ENCODE measurements around the gene CATSPER1.
"Not testable (repeated sequence)": the region's sequence is repeated elsewhere in the genome, so short reads cannot be mapped to it uniquely, and the experiment has no call there.

Gene CATSPER1

DNA sequence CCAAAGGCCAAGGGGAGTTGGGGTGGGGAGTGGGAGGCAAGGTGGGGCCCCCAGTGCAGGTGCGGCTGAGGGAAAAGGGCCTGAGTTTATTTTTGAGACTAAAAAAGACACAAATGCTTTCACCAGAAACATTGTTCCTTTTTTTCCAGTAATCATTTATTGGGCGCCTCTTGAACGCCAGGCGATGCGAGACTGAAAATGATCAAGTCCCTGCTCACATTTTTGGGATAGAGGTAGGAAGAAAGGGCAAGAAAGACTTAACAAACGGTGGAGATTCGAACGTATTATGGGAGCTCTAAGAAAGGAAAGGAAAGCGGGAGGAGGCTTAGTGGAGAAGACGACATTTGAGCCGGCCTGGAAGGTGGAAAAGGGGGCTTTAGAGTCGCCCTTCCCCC is 25.1 kb upstream of the CATSPER1 start:
- no peak for DNase-seq

DNA sequence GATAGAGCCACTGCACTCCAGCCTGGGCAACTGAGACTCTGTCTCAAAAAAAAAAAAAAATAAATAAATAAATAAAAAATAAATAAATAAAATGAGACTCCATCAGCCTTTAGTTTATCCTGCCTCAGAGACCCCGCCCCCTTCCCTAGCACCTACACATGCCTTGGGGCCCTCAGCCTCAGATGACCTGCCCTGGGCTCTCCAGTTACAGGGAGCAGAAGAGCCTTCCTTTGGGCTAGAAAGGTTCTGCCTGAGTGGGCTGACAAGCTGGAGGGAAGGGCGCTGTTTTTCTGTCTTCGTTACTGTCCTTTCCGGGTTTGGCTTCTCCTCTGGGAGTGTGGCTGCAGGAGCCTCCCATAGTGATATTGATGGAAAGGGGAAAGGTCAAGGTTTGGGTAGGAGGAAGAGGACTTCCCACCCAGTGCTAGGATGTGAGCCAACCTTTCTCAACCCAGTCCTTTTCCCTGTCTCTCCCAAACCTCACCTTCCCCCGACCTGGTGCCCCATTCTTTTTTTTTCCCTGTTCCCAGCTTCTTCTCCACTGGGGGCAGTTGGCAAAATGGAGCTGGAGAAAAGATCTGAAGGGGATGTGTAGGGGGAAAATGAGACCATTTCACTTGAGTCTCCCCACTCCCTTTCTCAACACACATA is 24.4 kb upstream of the CATSPER1 start:
- DNase-seq: no peak

DNA sequence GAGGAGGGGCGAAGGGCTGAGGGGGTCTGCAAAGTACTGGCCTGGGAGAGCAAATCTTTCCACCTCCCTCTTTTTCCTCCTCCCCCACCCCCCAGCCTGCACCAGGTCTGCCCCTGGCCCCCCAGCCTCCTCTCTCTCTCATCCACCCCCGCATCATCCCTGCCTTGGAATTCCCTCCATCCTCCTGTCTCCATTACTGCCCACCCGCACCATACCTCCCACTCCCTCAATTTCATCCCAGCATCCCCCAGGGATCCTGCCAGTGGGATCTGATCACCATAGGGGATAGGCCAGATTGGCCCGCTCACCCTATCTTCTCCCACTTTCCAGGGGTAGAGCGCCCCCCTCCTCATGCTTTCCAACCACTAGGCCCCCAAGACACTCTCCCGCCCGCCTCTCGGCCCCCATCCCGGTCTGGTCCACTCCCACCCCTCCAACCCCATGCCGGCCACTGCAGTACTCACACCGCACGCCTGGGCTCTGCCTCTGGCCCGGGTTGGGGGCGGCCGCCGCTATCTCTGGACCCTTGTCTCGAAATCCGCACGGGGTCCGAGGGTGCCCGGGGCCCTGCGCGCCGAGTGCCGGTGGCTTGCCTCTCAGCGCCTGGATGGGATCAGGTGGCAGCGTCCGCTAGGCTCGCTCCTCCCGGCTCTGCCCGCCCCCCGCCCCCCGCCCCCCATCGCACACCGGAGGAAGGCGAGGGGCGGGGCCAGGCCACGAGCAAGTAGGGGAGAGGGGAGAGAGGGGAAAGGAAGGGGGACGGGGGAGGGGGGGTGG is 22.5 kb upstream of the CATSPER1 start, which contains the start of gene GAL3ST3:
GAL3ST3 (minus strand) TSS at position 615 of the 777 bp plus-strand sequence. CDS start 3,746 bp downstream, outside the sequence.
- no peak for DNase-seq

DNA sequence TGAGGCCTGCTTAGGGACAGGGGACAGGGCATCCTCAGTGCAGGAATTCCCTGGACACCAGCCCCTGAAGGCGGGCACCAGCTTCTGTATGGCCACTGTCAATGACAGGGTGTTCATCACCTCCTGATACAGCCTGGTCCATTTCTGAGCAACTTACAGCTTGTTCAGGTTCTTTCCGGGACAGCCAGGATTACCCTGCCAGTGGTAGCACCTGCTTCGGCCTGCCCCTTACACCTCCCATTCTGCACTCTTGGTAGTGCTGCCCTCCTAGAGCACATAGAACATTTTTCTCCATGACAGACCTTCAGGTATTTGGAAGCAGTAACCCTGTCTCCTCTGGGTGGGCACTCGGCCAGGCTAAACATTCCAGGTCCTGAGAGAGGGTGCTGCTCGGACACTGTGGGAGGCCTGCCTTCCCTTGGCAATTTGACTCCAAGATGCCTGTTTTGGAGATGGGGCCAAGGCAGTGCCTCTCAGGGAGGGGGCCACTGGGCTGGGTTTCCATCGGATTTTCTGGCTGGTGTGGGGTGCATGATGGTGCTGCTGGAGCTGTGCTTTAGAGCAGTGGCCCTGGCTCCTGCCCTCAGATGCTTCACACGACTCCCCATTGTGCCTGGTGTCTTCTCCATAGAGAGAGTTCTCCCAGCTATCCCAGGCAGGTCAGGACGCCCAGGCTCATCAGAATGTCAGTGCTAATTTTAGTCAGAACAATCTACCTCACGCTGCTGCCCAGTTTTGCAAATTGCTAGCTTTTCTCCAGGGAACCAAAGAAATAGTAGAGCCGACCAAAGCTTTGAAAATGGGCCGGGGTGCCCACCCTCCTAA is 21.5 kb upstream of the CATSPER1 start:
- DNase-seq: no peak

DNA sequence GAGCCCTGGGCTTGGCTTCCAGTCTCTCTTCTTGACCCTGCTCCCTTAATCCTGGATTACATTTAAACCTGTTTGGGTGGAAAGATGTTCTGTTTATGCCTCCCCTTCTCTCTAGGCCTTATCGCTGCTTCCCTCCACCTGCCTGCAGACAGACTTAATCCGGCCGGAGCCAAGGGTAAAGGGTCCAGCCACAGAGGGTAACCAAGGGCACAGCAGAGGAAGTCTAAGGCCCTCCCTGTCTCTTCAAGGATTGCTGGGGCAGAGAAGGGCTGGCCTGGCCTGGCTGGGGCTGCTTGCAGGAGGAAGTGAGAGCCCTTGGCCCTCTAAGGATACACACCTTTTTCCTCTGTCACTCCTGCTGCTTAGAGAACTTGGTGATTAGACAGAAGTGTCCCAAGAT is 20.6 kb upstream of the CATSPER1 start:
- no peak for DNase-seq

DNA sequence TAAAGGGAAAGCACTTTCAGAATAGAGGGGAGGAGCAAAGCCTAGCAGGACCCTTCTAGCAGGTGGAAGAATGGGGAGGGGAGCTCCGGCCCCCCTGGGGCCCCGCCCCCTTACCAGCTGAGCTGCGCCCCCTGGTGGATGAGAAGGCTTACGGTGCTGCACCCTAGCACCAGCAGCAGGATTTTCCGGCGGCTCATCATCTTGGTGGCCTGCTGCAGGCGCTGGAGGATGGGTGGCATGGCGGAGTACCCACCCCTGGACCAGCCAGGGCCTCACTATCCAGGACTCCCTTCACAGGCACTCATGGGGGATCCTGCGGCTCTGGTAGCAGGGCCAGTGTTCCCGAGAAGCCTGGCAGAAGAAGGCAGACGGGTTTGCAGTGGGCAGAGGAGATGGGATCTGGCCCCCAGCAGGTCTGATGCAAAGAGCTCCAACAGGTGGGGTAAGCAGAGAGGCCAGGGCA is 18.9 kb upstream of the CATSPER1 start:
- DNase-seq: peak; percentile 87

DNA sequence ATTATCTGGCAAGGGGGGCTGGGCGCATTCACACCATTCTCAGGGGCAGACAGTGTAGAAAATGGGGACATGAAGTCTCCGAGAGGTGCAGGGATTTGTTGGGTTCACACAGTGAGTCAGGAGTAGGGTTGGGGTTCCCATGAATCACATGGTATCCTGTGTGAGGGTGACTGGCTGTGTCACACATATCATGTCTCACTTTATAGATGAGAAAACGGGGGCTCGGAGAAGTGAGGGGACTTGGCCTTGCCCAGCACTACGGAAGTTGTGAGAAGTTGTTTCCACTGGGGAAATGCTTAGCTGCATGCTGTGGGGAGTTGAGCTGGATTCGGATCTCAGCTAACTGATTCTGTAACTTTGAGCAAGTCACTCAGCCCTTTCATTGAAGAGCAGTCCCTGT is 18.5 kb upstream of the CATSPER1 start:
- DNase-seq: no peak

DNA sequence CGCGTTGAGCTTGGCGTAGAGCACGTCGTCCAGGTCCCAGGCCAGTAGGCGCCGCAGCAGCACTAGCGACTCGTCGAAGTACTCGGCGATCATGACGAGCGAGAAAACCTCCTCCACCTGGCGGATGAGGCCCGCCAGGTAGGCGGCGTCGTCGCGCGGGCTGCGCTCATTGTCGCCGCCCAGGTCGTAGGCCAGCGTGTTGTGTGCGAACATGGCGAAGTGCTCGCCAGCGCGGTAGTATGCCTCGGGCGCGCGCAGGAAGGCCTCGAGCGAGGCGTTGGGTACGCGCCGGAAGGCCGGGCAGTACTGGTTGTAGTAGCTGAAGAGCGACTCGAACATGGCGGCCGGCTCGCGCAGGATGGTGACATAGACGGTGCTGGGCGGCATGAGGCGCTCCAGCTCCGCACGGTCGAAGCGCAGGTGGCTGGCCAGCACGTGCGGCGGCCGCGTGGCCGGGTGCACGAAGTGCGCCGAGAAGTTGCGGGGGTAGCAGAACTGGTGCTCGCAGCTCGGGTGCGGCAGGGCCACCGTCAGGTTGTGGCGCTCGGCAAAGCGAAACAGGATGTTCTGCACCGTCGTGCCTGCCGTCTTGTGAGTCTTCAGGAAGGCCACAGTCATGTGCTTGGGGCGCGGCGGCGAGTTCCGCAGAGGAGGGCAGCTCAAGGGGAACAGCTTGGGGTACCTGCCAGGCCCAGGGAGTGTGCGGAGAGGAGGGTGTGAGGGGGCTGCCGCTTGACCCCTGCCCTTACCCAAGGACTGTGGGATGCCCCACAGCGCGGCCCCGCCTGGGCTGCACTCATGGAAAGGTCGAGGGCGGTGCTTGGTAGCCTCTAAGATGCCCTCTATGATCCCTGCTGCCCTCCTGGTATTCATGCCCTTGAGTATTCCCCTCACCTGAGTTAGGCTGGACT is 17.0 kb upstream of the CATSPER1 start:
- DNase-seq: no peak

DNA sequence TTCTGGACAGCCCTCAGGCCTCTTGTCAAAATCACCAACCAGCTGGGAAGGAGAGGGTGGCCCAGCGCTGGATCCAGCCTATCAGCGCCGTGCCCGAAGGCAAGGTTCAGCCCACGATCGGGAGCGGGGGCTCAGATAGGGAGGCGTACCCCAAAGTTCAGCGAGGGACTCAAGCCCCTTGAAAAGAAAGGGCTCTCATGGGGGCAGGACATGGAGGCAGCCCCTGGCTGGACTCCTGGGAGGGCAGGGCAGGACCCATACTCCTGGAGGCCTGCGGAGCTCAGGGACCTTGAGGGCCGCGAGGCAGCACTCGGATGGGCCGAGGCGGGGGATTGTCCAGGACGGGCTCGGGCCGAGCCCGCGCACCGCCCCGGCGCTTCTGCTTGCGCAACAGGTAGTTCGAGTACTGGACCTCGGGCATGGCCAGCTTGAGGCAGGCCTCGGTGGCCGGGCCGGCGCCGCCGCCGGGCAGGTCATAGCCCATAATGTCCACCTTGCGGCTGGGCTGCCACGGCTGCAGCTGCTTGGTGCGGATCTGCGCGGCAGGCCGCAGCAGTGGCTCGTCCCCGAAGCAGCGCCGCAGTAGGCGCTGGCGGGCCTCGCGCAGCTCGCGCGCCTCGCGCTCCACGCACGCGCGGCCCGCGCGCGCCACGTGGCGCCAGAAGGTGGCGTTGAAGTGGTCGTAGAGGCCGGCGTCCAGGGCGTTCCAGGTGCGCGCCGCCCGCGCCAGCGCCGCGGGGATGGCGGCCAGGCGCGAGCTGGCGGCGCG is 16.1 kb upstream of the CATSPER1 start:
- no peak for DNase-seq

DNA sequence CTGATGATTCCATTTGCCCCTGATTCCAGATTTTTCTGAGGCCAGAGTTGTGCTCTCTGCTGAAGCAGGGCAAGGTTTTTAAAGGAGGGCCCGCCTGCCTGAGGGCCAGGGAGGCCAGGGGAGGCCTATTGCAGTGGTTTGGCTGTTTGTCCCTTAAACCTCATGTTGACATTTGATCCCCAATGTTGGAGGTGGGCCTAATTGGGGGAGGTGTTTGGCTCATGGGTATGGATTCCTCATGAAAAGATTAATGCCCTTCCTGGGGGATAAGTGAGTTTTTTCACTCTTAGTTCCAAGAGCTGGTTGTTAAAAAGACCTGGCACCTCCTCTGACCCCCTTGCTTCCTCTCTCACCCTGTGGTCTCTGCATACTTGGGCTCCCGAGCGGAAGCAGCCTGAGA is 13.5 kb upstream of the CATSPER1 start:
- DNase-seq: no peak

DNA sequence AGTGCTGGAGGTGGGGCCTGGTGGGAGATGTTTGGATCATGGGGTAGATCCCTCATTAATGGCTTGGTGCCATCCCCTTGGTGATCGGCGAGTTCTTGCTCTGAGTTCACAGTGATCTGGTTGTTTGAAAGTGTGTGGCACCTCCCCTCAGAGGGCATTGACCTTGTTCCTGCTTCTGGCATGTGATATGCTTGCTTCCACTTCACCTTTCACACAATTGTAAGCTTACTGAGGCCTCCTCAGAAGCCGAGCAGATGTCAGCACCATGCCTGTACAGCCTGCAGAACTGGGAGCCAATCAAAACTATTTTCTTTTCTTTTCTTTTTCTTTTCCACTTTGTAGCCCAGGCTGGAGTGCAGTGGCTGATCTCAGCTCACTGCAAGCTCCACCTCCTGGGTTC is 11.0 kb upstream of the CATSPER1 start:
- no peak for DNase-seq

DNA sequence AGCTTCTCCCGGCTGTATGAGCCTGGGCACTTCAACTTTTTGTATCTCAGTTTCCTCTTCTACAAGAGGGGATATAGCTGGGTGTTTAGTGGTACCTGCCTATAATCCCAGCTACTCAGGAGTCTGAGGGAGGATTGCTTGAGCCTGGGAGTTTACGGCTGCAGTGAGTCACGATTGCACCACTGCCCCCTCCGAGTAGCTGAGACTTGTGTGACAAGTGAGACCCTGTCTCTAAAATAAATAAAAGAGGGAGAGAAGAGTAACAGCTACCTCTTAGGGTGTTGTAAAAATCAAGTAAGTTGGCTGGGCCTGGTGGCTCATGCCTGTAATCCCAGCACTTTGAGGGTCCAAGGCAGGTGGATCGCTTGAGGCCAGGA is 10.0 kb upstream of the CATSPER1 start:
- no peak for DNase-seq

DNA sequence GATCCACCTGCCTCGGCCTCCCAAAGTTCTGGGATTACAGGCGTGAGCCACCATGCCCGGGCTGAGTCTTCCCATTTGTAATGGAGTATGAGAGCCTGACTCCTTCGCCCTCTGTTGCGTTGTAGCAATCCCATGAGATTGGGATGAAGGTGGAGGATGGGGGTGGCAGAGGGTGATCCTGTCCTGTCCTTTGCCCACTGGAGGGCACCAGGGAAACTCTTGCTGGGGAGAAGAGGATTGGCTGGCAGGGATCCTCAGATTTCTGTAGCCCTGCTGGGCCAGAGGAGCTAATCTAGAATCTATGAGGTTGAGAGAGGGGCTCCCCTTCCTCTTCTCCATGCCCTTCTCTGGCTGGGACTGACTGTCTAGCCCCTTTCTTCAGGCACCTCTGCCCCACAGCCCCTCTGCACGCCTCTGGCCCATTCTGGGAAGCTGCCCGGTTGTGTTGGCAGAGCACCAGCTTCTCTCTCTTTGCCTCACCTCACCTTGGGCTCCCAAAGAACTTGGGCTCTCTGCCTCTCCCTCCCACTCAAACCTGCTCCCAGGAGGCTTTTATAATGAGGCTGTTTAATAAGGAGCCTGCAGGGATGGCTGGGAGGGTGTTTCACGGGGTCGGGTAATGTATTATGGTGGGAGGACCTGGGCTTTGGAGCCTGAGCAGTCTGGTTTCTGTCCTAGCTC is 9.5 kb upstream of the CATSPER1 start:
- no peak for DNase-seq

DNA sequence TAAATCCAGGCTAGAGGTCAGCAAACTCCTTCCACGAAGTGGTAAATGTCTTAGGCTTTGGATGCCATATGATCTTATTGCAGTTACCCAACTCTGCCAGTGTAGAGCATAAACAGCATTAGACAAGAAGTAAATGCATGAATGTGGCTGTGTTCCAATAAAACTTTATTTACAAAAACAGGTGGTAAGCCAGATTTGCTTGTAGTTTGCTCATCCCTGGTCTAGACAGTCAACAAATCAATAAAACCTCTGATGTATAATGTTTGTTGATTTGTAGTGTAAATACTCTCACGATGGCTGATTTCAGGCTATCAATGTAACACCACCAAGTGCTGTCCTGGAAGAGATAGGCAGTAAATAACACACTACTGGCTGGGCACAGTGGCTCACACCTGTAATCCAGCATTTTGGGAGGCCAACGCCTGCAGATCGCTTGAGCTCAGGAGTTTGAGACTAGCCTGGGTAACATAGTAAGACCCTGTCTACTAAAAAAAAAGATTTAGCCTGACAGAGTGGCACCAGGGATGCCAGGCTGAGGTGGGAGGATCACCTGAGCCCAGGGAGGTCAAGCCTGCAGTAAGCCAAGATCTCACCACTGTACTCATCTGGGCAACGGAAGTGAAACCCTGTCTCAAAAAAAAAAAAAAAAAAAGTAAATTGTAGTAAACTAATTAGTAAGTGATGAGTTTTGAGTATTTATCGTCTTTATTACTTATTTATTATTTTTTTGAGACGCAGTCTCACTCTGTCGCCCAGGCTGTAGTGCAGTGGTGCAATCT is 6.9 kb upstream of the CATSPER1 start:
- DNase-seq: no peak

DNA sequence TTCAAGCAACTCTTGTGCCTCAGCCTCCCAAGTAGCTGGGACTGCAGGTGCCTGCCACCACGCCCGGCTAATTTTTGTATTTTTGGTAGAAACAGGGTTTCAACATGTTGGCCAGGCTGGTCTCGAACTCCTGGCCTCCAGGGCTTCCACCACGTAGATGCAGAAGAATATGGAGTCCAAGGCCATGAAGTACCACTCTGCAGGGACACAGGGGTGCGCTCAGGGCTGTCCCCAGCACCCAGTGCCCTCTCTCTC is 3.2 kb downstream of the CATSPER1 start:
- not testable (repeated sequence) for DNase-seq

DNA sequence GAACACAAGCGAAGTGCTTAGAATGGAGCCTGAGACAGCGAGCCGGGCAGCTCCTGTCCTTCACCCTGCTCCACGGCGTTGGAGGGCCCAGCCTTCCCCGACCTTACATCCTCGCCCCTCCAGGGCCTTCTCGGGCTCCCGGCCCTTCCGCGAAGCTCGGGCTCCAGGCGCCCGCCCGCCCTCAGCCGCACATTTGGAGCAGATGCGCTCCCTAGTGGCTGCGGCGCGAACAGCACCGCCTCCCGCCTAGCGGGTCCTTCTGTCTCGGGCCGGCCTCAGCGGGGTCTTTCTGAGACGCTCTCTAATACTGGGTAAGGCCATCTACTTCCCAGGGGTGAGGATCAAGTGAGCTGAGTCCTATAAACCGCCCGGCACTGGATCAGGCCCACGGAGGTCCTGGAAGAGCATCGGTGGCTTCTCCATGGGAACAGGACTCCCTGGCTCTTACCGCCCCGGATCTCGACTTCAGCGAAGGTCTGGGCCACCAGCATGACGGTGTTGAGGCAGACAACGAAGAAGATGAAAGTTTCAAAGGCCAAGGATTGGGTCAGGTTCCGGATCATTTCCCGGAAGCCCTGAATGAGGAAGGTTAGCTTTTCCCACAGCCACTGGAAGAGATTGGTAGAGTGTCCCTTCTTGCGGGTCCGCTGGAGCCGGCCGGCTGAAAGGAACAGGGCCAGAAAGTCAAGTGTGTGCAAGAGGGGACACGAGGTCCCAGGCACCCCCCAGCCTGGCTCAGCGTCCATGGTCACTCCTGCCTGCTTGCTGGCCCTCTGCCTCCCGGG is 3.7 kb downstream of the CATSPER1 start:
- DNase-seq: peak; percentile 38

DNA sequence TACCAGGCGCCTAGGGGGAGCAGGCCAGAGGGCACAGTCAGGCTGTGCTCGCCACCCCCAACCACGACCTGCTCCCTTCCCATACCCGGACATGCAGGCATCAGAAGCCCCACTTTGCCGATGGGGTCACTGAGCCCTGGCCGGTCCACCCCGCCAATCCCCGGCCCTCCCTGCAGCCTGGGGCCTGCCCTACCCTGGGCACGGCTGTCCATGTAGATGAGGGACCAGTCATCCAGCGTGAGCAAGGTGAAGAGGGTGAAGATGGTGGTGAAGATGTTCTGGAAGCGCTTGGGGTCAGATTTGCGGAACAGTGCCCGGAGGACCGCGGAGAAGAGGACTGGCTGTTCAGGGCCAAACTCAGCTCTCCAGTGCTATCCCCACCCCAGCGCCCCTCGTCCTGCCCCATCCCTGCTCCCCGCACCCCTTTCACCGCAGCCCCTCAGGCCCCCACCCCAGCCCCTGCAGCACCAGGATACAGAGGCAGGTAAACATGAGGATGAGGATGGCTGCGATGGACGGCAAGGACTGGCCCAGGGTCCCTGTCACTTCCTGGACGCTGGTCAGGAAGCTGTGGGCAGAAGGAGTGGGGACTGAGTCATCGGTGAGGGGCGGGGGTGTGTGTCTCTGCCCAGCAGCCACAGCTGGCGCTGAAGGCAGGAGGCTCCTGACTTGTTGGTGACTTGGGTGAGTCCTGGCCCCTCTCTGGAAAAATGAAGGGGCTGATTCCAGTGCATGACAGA is 5.5 kb downstream of the CATSPER1 start:
- no peak for DNase-seq

DNA sequence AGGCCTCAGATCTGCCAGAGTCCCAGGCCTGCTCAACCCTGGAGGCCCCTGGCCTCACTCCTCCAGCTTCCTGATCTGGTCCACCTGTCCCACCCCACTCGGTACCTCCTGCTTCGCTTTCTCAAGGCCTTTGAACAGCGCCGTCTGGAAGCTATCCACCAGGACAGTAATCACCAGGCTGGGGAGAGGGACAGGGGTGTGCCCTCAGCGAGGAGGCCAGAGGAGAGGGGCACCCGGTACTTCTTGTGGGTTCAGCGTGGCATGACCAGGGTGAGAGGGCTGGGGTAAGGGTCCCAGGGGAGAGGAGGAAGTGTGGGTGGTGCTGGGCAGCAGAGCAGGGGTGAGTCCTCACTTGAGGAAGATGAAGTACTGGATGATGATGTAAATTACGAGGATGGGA is 6.1 kb downstream of the CATSPER1 start:
- no peak for DNase-seq

DNA sequence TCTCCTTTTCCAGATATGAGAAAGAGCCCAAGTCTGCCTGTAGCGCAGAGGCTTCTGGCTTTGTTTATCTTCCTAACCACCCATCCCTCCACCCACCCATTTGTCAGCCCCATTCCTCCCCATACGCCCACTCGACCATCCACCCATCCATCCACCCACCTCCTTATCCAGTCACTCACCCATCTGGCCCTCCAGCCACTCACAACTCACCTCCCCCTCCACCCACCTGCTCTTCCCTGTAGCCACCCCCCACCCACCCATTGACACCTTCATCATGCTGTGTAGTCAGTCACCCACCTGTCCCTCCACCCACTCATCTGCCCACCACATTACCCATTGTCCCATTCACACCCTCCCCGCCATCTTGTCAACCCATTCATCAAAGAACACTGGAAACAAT is 9.0 kb downstream of the CATSPER1 start:
- no peak for DNase-seq
